Subcutaneous preadipocyte (primary cell): ENCODE results near the gene RUFY4. TPM values are rescaled to one million over a fixed set of nuclear protein-coding genes. Genes with fewer than 3 reads are reported as not detected.

Experiments
- total RNA-seq: library from RNA; depleted of rRNA; stranded (reverse); fragments of >200 nt; gene quantifications from 2 replicates; pipeline ENCODE4 v1.2.3, GENCODE V29; 2012

RUFY4 gene
- not detected in 2 replicates for total RNA-seq

GRCh38 chr2:218068721-218069334, at the start of gene RUFY4:
RUFY4 (plus strand) TSS chr2:218069253; CDS start chr2:218070606, 1,353 bp downstream.

GRCh38 chr2:218125626-218126080, 56.6 kb downstream of the RUFY4 start, which contains the start of gene CXCR2:
CXCR2 (plus strand) TSS chr2:218126028; CDS start chr2:218134802, 8,774 bp downstream.

Other genes starting within 250 kb of the RUFY4 start
- gene TNS1, start 66.3 kb upstream of the RUFY4 start, total RNA-seq, result 68.7 and 72.3 TPM in 2 replicates
- gene CXCR2, start 56.8 kb downstream of the RUFY4 start, total RNA-seq, result not detected in 2 replicates
- not detected in 2 replicates for gene CXCR1, start 97.7 kb downstream of the RUFY4 start, total RNA-seq
- gene ARPC2, start 147.9 kb downstream of the RUFY4 start, total RNA-seq, result 299 and 362 TPM in 2 replicates
- 0.20 TPM in 1 of 2 replicates, not detected in the other for gene GPBAR1, start 191.8 kb downstream of the RUFY4 start, total RNA-seq
- 108 and 115 TPM in 2 replicates for gene AAMP, start 200.9 kb downstream of the RUFY4 start, total RNA-seq
- gene PNKD, start 201.3 kb downstream of the RUFY4 start, total RNA-seq, result 17.8 and 28.3 TPM in 2 replicates
- gene TMBIM1, start 223.2 kb downstream of the RUFY4 start, total RNA-seq, result 125 and 138 TPM in 2 replicates